Tongue (tissue), 3 donors: ENCODE data around the gene CALN1. TPM values are rescaled to one million over a fixed set of nuclear protein-coding genes. Genes with fewer than 3 reads are reported as not detected.
A peak's percentile ranks its signal among the peaks of the same experiment; 100 is the strongest.

Experiments
- DNase-seq: peaks from one replicate; pipeline ENCODE4 v3.0.0-alpha.2; 2015
- small RNA-seq: library from RNA; depleted of rRNA; stranded (forward); fragments of <200 nt; gene quantifications from one replicate; pipeline ENCODE3, GENCODE V24; 2014; ENCODE audit warnings: low replicate concordance
- total RNA-seq: library from RNA; depleted of rRNA; stranded (reverse); fragments of >200 nt; gene quantifications from one replicate; pipeline ENCODE4 v1.2.3, GENCODE V29; 2014

Gene CALN1
- total RNA-seq, 1 donor from 2014 or later: 1.3 TPM

GRCh38 chr7:71733107-71733870 lies 678.8 kb downstream of the CALN1 start:
- DNase-seq: peak; percentile 95

GRCh38 chr7:71731740-71732139 lies 680.4 kb downstream of the CALN1 start:
- no peak for DNase-seq

Small RNA genes within 50 kb of the gene (small RNA-seq; reads per million reads assigned to genes)
- gene AC005011.1 (not detected), gene RNA5SP232 (not detected)
